Measurements from ENCODE around the gene ERBB3.

Gene ERBB3

DNA sequence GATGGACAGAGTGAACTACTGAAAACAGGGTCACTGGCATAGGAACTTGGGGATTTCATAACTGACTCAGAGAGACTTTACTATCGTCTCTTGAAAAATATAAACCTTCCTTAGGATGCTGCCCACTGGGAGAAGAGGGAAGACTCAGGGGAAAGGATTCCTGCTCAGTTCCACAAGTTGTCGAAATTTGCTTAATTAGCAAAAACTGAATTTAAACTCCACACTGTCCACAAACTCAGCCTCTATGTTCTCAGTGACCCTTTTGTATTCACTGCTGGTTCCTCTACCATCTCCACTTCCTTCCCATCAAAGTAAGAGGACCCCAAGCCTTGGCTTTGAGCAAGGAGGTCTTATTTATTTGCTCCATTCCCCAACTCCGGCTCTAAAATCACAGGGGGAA is 65.3 kb downstream of the ERBB3 start:
- no peaks in the 10 kb centered on the region for H3K27me3 ChIP-seq (ENCODE audit: control insufficient read depth in 3 of 3, insufficient read depth in 3 of 3, low read depth in 1 of 3, low read length in 3 of 3)
- H3K4me2 ChIP-seq (ENCODE audit: insufficient read depth, low read length, poor library complexity, severe bottlenecking) = no peak overlapping the region
- no peak overlapping the region for H2BK15ac ChIP-seq (ENCODE audit: low read length)
- no peak overlapping the region for H3K9ac ChIP-seq (ENCODE audit: low read depth, low read length, poor library complexity)
- H4K8ac ChIP-seq (ENCODE audit: low read depth, low read length) = no peak overlapping the region
- no peak overlapping the region for H4K91ac ChIP-seq (ENCODE audit: low read depth, low read length, poor library complexity)
- no peak overlapping the region for H3K27ac ChIP-seq (replicated peaks; ENCODE audit: low read length)
- H2BK5ac ChIP-seq (ENCODE audit: low read length) = no peak overlapping the region
- H2AFZ ChIP-seq (ENCODE audit: low read length) = no peak overlapping the region
- no peak overlapping the region for H2BK120ac ChIP-seq (ENCODE audit: low read depth, low read length)
- no peak overlapping the region for H3K18ac ChIP-seq (ENCODE audit: low read length)
- H3K79me1 ChIP-seq (ENCODE audit: low read depth, low read length) = no peaks in the 10 kb centered on the region
- DNase-seq (ENCODE audit: low spot score) = no peak
- peaks cover 33 to 50% of the 10 kb centered on the region in 2 donors for H3K36me3 ChIP-seq (replicated peaks in 1 of 2; ENCODE audit: control insufficient read depth in 2 of 2, insufficient read depth in 2 of 2, low read length in 2 of 2)
- H3K4ac ChIP-seq (ENCODE audit: low read length) = no peak overlapping the region
- H2AK5ac ChIP-seq (ENCODE audit: low read depth, low read length) = no peak overlapping the region
- H3K23ac ChIP-seq (ENCODE audit: low read depth, low read length, poor library complexity) = no peak overlapping the region
- WGBS, 2 donors (ENCODE audit: extremely low coverage in 2 of 2, insufficient read length in 2 of 2, insufficient replicate concordance in 1 of 2) = no CpG with 5 or more reads among the region's 3 CpGs
- H3K14ac ChIP-seq (ENCODE audit: low read length) = no peak overlapping the region
- H3K4me1 ChIP-seq (ENCODE audit: control insufficient read depth in 2 of 2, insufficient read depth in 1 of 2, low read depth in 1 of 2, low read length in 2 of 2) = no peaks in the 10 kb centered on the region
- H2BK12ac ChIP-seq (ENCODE audit: low read length) = no peak overlapping the region
- H3K4me3 ChIP-seq (ENCODE audit: low read length in 2 of 2) = no peak overlapping the region
- H3K9me3 ChIP-seq (replicated peaks in 1 of 2; ENCODE audit: control insufficient read depth in 2 of 2, insufficient read depth in 1 of 2, low read depth in 1 of 2, low read length in 2 of 2) = no peaks in the 10 kb centered on the region

DNA sequence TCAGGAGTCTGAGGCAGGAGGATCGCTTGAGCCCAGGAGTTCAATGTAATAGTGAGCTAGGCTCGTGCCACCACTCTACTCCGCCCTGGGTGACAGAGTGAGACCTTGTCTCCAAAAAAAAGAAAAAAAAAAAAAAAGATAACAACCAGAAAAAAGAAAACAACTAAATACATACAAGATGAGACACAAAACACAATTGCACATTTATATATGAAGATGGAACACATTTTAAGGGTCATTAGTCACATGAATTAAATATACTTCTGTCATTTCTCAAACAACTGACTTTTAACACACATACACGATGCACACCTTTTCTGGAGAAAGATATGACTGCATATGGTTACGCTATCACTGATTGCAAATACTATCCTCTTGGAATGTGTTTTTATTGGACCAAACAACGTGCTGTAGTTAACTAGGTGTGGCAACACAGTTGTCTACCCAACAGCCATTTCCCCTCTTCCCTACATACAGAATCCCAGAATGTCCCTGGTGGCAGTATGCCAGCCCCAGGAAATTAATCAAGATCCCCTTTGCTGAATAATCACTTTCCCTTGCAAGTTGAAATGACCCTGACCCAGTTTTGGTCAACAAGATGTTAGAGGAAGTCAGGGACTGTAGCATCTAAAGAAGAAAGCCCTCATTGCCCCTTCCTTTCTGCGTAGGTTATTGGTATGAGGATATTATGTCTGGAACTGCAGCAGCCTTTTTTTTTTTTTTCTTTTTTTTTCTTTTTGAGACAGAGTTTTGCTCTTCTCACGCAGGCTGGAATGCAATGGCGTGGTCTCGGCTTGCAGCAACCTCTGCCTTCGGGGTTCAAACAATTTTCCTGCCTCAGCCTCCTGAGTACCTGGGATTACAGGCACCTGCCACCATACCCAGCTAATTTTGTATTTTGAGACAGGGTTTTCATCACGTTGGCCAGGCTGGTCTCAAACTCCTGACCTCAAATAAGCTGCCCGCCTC is 66.8 kb downstream of the ERBB3 start:
- no peak overlapping the region for H3K4me2 ChIP-seq (ENCODE audit: insufficient read depth, low read length, poor library complexity, severe bottlenecking)
- no peak overlapping the region for H3K23ac ChIP-seq (ENCODE audit: low read depth, low read length, poor library complexity)
- H3K79me1 ChIP-seq (ENCODE audit: low read depth, low read length) = no peaks in the 10 kb centered on the region
- DNase-seq (ENCODE audit: low spot score) = no peak
- no peak overlapping the region for H4K91ac ChIP-seq (ENCODE audit: low read depth, low read length, poor library complexity)
- no peak overlapping the region for H2BK5ac ChIP-seq (ENCODE audit: low read length)
- no peak overlapping the region for H2BK15ac ChIP-seq (ENCODE audit: low read length)
- no peak overlapping the region for H4K8ac ChIP-seq (ENCODE audit: low read depth, low read length)
- no peak overlapping the region for H3K14ac ChIP-seq (ENCODE audit: low read length)
- no peak overlapping the region for H3K18ac ChIP-seq (ENCODE audit: low read length)
- no peak overlapping the region for H3K4ac ChIP-seq (ENCODE audit: low read length)
- H3K9ac ChIP-seq (ENCODE audit: low read depth, low read length, poor library complexity) = no peak overlapping the region
- no peak overlapping the region for H2AFZ ChIP-seq (ENCODE audit: low read length)
- no peak overlapping the region for H3K27ac ChIP-seq (replicated peaks; ENCODE audit: low read length)
- no CpG with 5 or more reads among the region's 13 CpGs for WGBS, 2 donors (ENCODE audit: extremely low coverage in 2 of 2, insufficient read length in 2 of 2, insufficient replicate concordance in 1 of 2)
- no peak overlapping the region for H2AK5ac ChIP-seq (ENCODE audit: low read depth, low read length)
- no peaks in the 10 kb centered on the region for H3K9me3 ChIP-seq (replicated peaks in 1 of 2; ENCODE audit: control insufficient read depth in 2 of 2, insufficient read depth in 1 of 2, low read depth in 1 of 2, low read length in 2 of 2)
- no peak overlapping the region for H3K4me3 ChIP-seq (ENCODE audit: low read length in 2 of 2)
- H2BK120ac ChIP-seq (ENCODE audit: low read depth, low read length) = no peak overlapping the region
- H3K27me3 ChIP-seq (ENCODE audit: control insufficient read depth in 3 of 3, insufficient read depth in 3 of 3, low read depth in 1 of 3, low read length in 3 of 3) = no peaks in the 10 kb centered on the region
- H2BK12ac ChIP-seq (ENCODE audit: low read length) = no peak overlapping the region
- H3K4me1 ChIP-seq (ENCODE audit: control insufficient read depth in 2 of 2, insufficient read depth in 1 of 2, low read depth in 1 of 2, low read length in 2 of 2) = peaks cover 0 to 3% of the 10 kb centered on the region in 2 donors
- peaks cover 27 to 38% of the 10 kb centered on the region in 2 donors for H3K36me3 ChIP-seq (replicated peaks in 1 of 2; ENCODE audit: control insufficient read depth in 2 of 2, insufficient read depth in 2 of 2, low read length in 2 of 2)

DNA sequence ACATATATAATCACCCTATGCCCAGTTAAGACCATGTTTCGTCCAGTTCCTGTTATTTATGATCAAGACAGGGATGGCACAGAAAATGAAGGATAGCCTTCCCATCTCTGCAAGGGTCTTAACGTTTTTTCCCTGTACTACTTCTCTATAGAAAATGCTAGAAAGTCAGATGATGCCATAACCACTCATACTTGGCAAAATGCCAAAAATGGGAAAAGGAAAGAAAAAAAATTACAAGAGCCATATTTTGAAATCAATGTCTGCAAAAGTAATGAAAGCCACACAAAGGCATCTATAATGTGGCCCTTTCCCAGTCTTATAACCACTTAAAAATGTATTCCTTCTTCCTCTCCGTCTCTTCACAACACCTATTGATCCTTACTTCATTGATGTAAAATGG is 70.6 kb downstream of the ERBB3 start:
- no CpG with 5 or more reads among the region's 3 CpGs for WGBS, 2 donors (ENCODE audit: extremely low coverage in 2 of 2, insufficient read length in 2 of 2, insufficient replicate concordance in 1 of 2)
- Histone ChIP-seq H2AK5ac (ENCODE audit: low read depth, low read length) (no peak overlapping the region), H2BK12ac (ENCODE audit: low read length) (no peak overlapping the region), H2AFZ (ENCODE audit: low read length) (no peak overlapping the region), H3K4ac (ENCODE audit: low read length) (no peak overlapping the region), H2BK5ac (ENCODE audit: low read length) (no peak overlapping the region), H3K4me1 (ENCODE audit: control insufficient read depth in 2 of 2, insufficient read depth in 1 of 2, low read depth in 1 of 2, low read length in 2 of 2) (peaks cover 5 to 10% of the 10 kb centered on the region in 2 donors), H3K23ac (ENCODE audit: low read depth, low read length, poor library complexity) (no peak overlapping the region), H3K4me2 (ENCODE audit: insufficient read depth, low read length, poor library complexity, severe bottlenecking) (no peak overlapping the region), H3K4me3 (ENCODE audit: low read length in 2 of 2) (no peak overlapping the region), H3K36me3 (replicated peaks in 1 of 2; ENCODE audit: control insufficient read depth in 2 of 2, insufficient read depth in 2 of 2, low read length in 2 of 2) (peaks cover 11 to 14% of the 10 kb centered on the region in 2 donors), H4K91ac (ENCODE audit: low read depth, low read length, poor library complexity) (no peak overlapping the region), H3K79me1 (ENCODE audit: low read depth, low read length) (no peaks in the 10 kb centered on the region), H3K14ac (ENCODE audit: low read length) (no peak overlapping the region), H3K9ac (ENCODE audit: low read depth, low read length, poor library complexity) (no peak overlapping the region), H3K18ac (ENCODE audit: low read length) (no peak overlapping the region), H3K27ac (replicated peaks; ENCODE audit: low read length) (no peak overlapping the region), H3K9me3 (replicated peaks in 1 of 2; ENCODE audit: control insufficient read depth in 2 of 2, insufficient read depth in 1 of 2, low read depth in 1 of 2, low read length in 2 of 2) (no peaks in the 10 kb centered on the region), H2BK120ac (ENCODE audit: low read depth, low read length) (no peak overlapping the region), H4K8ac (ENCODE audit: low read depth, low read length) (no peak overlapping the region), H3K27me3 (ENCODE audit: control insufficient read depth in 3 of 3, insufficient read depth in 3 of 3, low read depth in 1 of 3, low read length in 3 of 3) (no peaks in the 10 kb centered on the region), H2BK15ac (ENCODE audit: low read length) (no peak overlapping the region)
- DNase-seq (ENCODE audit: low spot score) = no peak

DNA sequence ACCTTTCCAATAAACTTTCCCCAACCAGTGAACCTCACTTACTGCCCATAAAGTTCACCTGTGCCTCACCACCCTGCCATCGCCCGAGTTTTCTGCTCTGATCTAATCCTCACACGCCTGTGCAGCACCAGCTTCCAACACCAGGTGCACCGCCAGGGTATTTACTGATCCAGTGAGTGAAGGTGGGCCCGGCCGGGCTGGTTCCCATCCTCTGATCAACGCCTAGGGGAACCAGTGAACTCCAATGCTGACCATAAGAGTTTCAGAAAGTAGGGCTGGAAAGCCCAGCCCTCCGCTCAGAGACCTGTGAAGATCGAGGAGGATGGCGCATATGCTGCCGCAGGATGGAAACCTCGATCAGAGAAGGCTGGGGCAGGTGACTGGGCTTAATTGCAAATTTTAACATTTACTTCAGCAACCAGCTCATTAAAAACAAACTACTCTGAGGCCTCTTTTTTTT is 71.7 kb downstream of the ERBB3 start:
- H3K79me1 ChIP-seq (ENCODE audit: low read depth, low read length) = no peaks in the 10 kb centered on the region

More for the DNA sequence above, 71.7 kb downstream of the ERBB3 start:
- Histone ChIP-seq H3K9ac (ENCODE audit: low read depth, low read length, poor library complexity) (no peak overlapping the region), H2BK12ac (ENCODE audit: low read length) (no peak overlapping the region), H3K4ac (ENCODE audit: low read length) (no peak overlapping the region), H3K4me3 (ENCODE audit: low read length in 2 of 2) (peak overlapping the region; percentile 78 to 82), H3K9me3 (replicated peaks in 1 of 2; ENCODE audit: control insufficient read depth in 2 of 2, insufficient read depth in 1 of 2, low read depth in 1 of 2, low read length in 2 of 2) (no peaks in the 10 kb centered on the region), H4K8ac (ENCODE audit: low read depth, low read length) (no peak overlapping the region), H3K14ac (ENCODE audit: low read length) (no peak overlapping the region), H2BK120ac (ENCODE audit: low read depth, low read length) (no peak overlapping the region), H3K18ac (ENCODE audit: low read length) (peak overlapping the region; percentile 85), H3K36me3 (replicated peaks in 1 of 2; ENCODE audit: control insufficient read depth in 2 of 2, insufficient read depth in 2 of 2, low read length in 2 of 2) (peaks cover 16 to 17% of the 10 kb centered on the region in 2 donors), H3K4me1 (ENCODE audit: control insufficient read depth in 2 of 2, insufficient read depth in 1 of 2, low read depth in 1 of 2, low read length in 2 of 2) (peaks cover 5 to 10% of the 10 kb centered on the region in 2 donors), H2BK5ac (ENCODE audit: low read length) (peak overlapping the region; percentile 55), H4K91ac (ENCODE audit: low read depth, low read length, poor library complexity) (no peak overlapping the region), H2BK15ac (ENCODE audit: low read length) (no peak overlapping the region), H3K23ac (ENCODE audit: low read depth, low read length, poor library complexity) (no peak overlapping the region), H3K27ac (replicated peaks; ENCODE audit: low read length) (peak overlapping the region; percentile 88), H2AFZ (ENCODE audit: low read length) (peak overlapping the region; percentile 91), H2AK5ac (ENCODE audit: low read depth, low read length) (no peak overlapping the region), H3K27me3 (ENCODE audit: control insufficient read depth in 3 of 3, insufficient read depth in 3 of 3, low read depth in 1 of 3, low read length in 3 of 3) (no peaks in the 10 kb centered on the region), H3K4me2 (ENCODE audit: insufficient read depth, low read length, poor library complexity, severe bottlenecking) (peak overlapping the region; percentile 66)
- no peak for DNase-seq (ENCODE audit: low spot score)
- no CpG with 5 or more reads among the region's 12 CpGs for WGBS, 2 donors (ENCODE audit: extremely low coverage in 2 of 2, insufficient read length in 2 of 2, insufficient replicate concordance in 1 of 2)

Data from neuronal stem cell (in vitro differentiated cells).